Ovary (tissue), 10 donors: ENCODE results near the gene HECW1. TPM values are rescaled to one million over a fixed set of nuclear protein-coding genes. Genes with fewer than 3 reads are reported as not detected.
A peak's percentile ranks its signal among the peaks of the same experiment; 100 is the strongest.
"Not testable (repeated sequence)": the region's sequence is repeated elsewhere in the genome, so short reads cannot be mapped to it uniquely, and the experiment has no call there.

Experiments
- DNase-seq, 5 donors: peaks; one replicate each; pipeline ENCODE4 v3.0.0-alpha.2; 2019 to 2020
- H3K27ac ChIP-seq, 2 donors: fragments of 200-600 bp; one replicate each; pipeline versions ENCODE4 v1.5.1 to v1.8.0; 2019 to 2022
- H3K27me3 ChIP-seq: fragments of 200-600 bp; one replicate; pipeline ENCODE4 v1.8.0; 2022
- H3K36me3 ChIP-seq: fragments of 200-600 bp; sonication (generic); one replicate; pipeline ENCODE4 v1.5.1; 2019
- H3K4me1 ChIP-seq: one replicate; pipeline ENCODE4 v1.8.1; 2013; ENCODE audit warnings: mild to moderate bottlenecking, moderate library complexity; ENCODE audit not compliant: insufficient read depth
- H3K4me3 ChIP-seq: fragments of 200-600 bp; sonication (generic); one replicate; pipeline ENCODE4 v1.5.1; 2017
- H3K9me3 ChIP-seq, 2 donors: fragments of 200-600 bp in 1 of 2; sonication (generic) in 1 of 2; one replicate each; pipeline versions ENCODE4 v1.5.1 to v1.8.1; 2013 to 2019; ENCODE audit warnings: mild to moderate bottlenecking in 1 of 2, moderate library complexity in 1 of 2
- EP300 ChIP-seq: sonication (generic); formaldehyde crosslinking; IDR thresholded peaks from one replicate; pipeline ENCODE4 v1.6.1; 2017; ENCODE audit warnings: antibody characterized with exemption
- POLR2A ChIP-seq: fragments of 450-650 bp; IDR thresholded peaks from one replicate; pipeline ENCODE4 v1.6.1; 2017; ENCODE audit warnings: antibody characterized with exemption, mild to moderate bottlenecking, moderate library complexity
- WGBS, 3 donors: extraction: QIAGEN DNeasy Blood & Tissue Kit in 1 of 3; methylation state at CpG; one replicate each; pipeline versions ENCODE4 v1.1.5 to v1.1.7; 2013 to 2017; 5-methylcytosine and 5-hydroxymethylcytosine counted together
- intact Hi-C, 4 donors: fragments of 100-400 bp; cut with DNase I; formaldehyde crosslinking; loops; one replicate each; pipeline versions ENCODE4 v1.11.0 to v1.15.1; 2022 to 2023
- long read RNA-seq, 3 donors: library from polyadenylated mRNA in 2 of 3; unstranded in 2 of 3; transcript quantifications; one replicate each; pipeline ENCODE4 v2.0.0 and lab custom pipeline, GENCODE V29; 2021 to 2026
- polyA plus RNA-seq, 2 donors: library from polyadenylated mRNA; stranded (reverse); fragments of 200-250 nt in 1 of 2; fragments of 350-450 nt in 1 of 2; fragmentation: Illumina TruSeq in 1 of 2; extraction: RNeasy Lipid Tissue Mini Kit (QIAGEN cat#74804) in 1 of 2; gene quantifications; one replicate each; pipeline ENCODE4 v1.2.3, GENCODE V29; 2013 to 2014
- total RNA-seq, 7 donors: library from RNA; depleted of rRNA in 2 of 7; stranded (reverse); fragments of >200 nt in 2 of 7; fragmentation: NEBNext Ultra II Directional in 3 of 7; extraction: Animal tissue kit (Norgen Biotek cat#: 25700) in 3 of 7; gene quantifications; one replicate each; pipeline versions ENCODE4 v1.1.0 to v1.2.4, GENCODE V29; 2016 to 2023
- TF ChIP-seq, protein P1 (sequence below), 3 donors: fragments of 450-650 bp in 2 of 3; fragments of 200-600 bp in 1 of 3; IDR thresholded peaks; one replicate each; pipeline versions ENCODE4 v1.5.1 to v1.8.0; 2016 to 2022; ENCODE audit warnings: antibody characterized with exemption in 3 of 3, mild to moderate bottlenecking in 1 of 3
- donor health status: DM: no; HTN: no; CAD: no; lungs with moderate emphysema.
- donor health status: DM: no; HTN: no; CAD: no.
- donor health status: Bipolar disorder and iron deficiency.
- donor health status: DM: yes; HTN: yes; CAD: no.
- donor health status: DM: no; HTN: no; CAD: no.
- donor health status: DM: yes; HTN: yes; CAD: no.

Gene HECW1
- 1 to 10 TPM in 5 of 7 donors, under 1 TPM in 1, not detected in 1; 0.31 to 6.4 (median 2.0) TPM for total RNA-seq
- under 1 TPM; 0.39 to 0.47 TPM for polyA plus RNA-seq
- long read RNA-seq, donor 1, partial matches to known transcripts = 0 of 2 reads
- long read RNA-seq, donor 1, other reads (novel, unspliced or antisense) = 2 of 2 reads
- long read RNA-seq, donor 2 = 0 reads
- long read RNA-seq, donor 3 = 0 reads

DNA sequence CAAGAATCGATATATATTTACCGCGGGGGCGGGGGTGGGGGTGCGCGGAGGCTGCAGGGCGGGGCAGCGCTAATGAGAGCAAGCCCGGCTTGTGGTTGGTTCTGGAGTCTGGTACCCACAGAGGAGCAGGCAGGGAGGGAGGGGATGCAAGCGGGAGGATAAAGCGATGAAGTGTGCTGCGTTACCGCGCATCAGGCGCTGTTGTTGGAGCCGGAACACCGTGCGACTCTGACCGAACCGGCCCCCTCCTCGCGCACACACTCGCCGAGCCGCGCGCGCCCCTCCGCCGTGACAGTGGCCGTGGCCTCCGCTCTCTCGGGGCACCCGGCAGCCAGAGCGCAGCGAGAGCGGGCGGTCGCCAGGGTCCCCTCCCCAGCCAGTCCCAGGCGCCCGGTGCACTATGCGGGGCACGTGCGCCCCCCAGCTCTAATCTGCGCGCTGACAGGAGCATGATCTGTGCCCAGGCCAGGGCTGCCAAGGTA lies at the start of gene HECW1:
TSS of gene HECW1 (plus strand) at position 189 of the 482 bp plus-strand sequence. CDS start 131,259 bp downstream, outside the sequence.
- Histone ChIP-seq H3K4me3 (peak within 1 kb of the TSS; percentile 26), H3K27ac (no peak within 1 kb of the TSS), H3K9me3 (no peaks in the 10 kb centered on the region), H3K36me3 (no peaks in the 10 kb centered on the region), H3K4me1 (peaks cover 3% of the 10 kb centered on the region), H3K27me3 (no peaks in the 10 kb centered on the region)
- intact Hi-C loops = no loop called here
- peak in 2 of 5 donors; percentile 31 to 33 for DNase-seq
- TF ChIP-seq POLR2A (no peak), EP300 (no peak)
- TF ChIP-seq, protein P1, sequence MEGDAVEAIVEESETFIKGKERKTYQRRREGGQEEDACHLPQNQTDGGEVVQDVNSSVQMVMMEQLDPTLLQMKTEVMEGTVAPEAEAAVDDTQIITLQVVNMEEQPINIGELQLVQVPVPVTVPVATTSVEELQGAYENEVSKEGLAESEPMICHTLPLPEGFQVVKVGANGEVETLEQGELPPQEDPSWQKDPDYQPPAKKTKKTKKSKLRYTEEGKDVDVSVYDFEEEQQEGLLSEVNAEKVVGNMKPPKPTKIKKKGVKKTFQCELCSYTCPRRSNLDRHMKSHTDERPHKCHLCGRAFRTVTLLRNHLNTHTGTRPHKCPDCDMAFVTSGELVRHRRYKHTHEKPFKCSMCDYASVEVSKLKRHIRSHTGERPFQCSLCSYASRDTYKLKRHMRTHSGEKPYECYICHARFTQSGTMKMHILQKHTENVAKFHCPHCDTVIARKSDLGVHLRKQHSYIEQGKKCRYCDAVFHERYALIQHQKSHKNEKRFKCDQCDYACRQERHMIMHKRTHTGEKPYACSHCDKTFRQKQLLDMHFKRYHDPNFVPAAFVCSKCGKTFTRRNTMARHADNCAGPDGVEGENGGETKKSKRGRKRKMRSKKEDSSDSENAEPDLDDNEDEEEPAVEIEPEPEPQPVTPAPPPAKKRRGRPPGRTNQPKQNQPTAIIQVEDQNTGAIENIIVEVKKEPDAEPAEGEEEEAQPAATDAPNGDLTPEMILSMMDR (IDR thresholded peaks at IDR 0.05) = no peak
- 1 to 2% (median 1%) methylated on average over 34 to 46 of the region's 46 CpGs for WGBS, 3 donors

DNA sequence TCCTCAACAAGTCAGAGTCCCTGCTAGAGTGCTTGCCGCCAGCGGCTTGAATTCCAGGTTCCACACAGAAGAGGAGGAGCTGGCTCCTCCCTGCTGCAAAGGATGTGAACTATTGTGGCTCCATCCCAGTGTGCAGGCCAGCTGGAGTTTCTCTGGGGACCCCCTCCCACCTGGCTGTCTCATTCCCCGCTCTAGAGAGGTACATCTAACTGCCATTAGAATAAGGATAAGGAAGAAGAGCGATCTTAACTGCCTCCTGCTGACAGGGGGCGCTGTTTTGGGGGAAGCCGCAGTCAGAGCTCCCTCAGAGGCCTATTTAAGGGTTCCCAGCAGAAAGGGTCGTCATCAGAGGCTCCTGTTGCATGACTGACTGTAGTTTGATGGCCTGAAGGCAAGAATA lies 40.8 kb upstream of the HECW1 start:
- H3K27me3 ChIP-seq = no peaks in the 10 kb centered on the region
- peak in 1 of 5 donors; percentile 24 for DNase-seq
- H3K4me3 ChIP-seq = no peak overlapping the region
- WGBS, 3 donors = 42 to 67% (median 58%) methylated on average over 7 of the region's 7 CpGs
- no peak for TF ChIP-seq EP300
- TF ChIP-seq POLR2A = no peak
- TF ChIP-seq, protein P1 (IDR thresholded peaks at IDR 0.05) = no peak
- no peaks in the 10 kb centered on the region for H3K36me3 ChIP-seq
- H3K4me1 ChIP-seq = peaks cover 2% of the 10 kb centered on the region
- no peaks in the 10 kb centered on the region for H3K9me3 ChIP-seq
- H3K27ac ChIP-seq = no peak overlapping the region
- intact Hi-C loops = no loop called here

DNA sequence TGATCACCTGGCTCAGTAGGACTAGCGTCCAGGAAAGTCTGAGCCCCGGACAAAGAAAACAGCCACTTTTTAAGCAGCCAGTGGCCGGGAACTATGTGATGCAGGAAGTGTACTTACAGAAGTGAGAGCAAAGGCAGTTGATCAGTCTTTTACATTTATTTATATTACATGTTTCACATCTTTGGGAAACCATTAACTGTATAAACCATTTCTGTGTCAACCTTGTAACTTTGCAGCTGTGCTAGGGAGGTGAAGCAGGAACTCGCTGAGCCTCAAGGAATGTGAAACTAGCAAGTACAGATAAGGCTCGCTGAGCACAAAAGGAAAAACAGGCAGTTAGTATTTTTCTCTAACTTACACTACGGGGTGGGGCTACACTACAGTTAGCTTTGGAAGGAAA lies 39.9 kb upstream of the HECW1 start:
- Histone ChIP-seq H3K9me3 (no peaks in the 10 kb centered on the region), H3K27ac (peak overlapping the region in 1 of 2 donors; percentile 19), H3K27me3 (no peaks in the 10 kb centered on the region), H3K4me3 (no peak overlapping the region), H3K36me3 (no peaks in the 10 kb centered on the region), H3K4me1 (peaks cover 2% of the 10 kb centered on the region)
- DNase-seq = no peak
- intact Hi-C loops = no loop called here
- 6 to 14% (median 10%) methylated on average over 6 of the region's 6 CpGs for WGBS, 3 donors
- TF ChIP-seq EP300 = no peak
- TF ChIP-seq, protein P1 (IDR thresholded peaks at IDR 0.05) = no peak
- no peak for TF ChIP-seq POLR2A

DNA sequence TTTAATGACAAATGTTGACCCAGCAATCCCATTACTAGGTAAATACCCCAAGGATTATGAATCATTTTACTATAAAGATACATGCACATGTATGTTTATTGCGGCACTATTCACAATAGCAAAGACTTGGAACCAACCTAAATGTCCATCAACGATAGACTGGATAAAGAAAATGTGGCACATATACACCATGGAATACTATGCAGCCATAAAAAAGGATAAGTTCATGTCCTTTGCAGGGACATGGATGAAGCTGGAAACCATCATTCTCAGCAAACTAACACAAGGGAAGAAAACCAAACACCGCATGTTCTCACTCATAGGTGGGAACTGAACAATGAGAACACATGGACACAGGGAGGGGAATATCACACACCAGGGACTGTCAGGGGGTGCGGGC lies 38.6 kb upstream of the HECW1 start:
- H3K4me1 ChIP-seq, DNase-seq, H3K27ac ChIP-seq, H3K4me3 ChIP-seq, H3K27me3 ChIP-seq, intact Hi-C loops, H3K9me3 ChIP-seq, H3K36me3 ChIP-seq: not testable (repeated sequence)
- 97% methylated on average over 4 of the region's 4 CpGs for WGBS, 3 donors

DNA sequence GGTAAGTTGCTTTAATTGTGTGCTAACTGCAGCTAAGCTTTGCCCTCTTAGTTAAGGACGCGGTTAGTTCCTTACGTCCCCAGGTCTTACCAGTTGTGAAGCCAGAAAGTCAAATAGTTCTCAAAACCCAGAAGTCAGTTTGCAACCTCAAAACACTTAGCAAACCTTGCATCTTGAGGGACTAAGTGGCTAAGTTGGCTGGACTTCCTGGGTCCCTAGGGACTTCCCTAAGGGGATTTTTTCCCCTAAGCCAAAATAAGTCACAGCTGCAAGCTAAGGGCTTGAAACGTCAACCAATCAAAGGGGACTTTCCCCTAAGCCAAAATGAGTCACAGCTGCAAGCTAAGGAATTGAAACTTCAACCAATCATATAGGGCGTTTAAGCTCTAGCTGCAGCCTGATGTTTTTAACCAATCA lies 36.2 kb upstream of the HECW1 start:
- WGBS, 3 donors = 82 to 85% (median 83%) methylated on average over 5 of the region's 5 CpGs
- H3K36me3 ChIP-seq = no peaks in the 10 kb centered on the region
- no peaks in the 10 kb centered on the region for H3K9me3 ChIP-seq
- TF ChIP-seq EP300 (no peak), POLR2A (no peak)
- TF ChIP-seq, protein P1 (IDR thresholded peaks at IDR 0.05) = no peak
- H3K4me1 ChIP-seq = peaks cover 2% of the 10 kb centered on the region
- no peaks in the 10 kb centered on the region for H3K27me3 ChIP-seq
- DNase-seq = no peak
- intact Hi-C loops = no loop called here
- no peak overlapping the region for H3K4me3 ChIP-seq
- no peak overlapping the region for H3K27ac ChIP-seq
